K562 (cell line): ENCODE measurements around the gene STAT6. TPM values are rescaled to one million over a fixed set of nuclear protein-coding genes. Genes with fewer than 3 reads are reported as not detected.

Experiments used
- ATF7 ChIP-seq: fragments of 450-650 bp; IDR thresholded peaks from 2 replicates; pipeline ENCODE4 v1.7.1; 2014; ENCODE audit warnings: mild to moderate bottlenecking, moderate library complexity
- CC2D1A ChIP-seq: fragments of 450-650 bp; IDR thresholded peaks from 2 replicates; pipeline ENCODE4 v1.6.1; 2017; ENCODE audit warnings: mild to moderate bottlenecking
- E2F8 ChIP-seq: fragments of 450-650 bp; IDR thresholded peaks from 2 replicates; pipeline ENCODE4 v1.7.1; 2018; ENCODE audit warnings: mild to moderate bottlenecking, low read depth; ENCODE audit not compliant: partially characterized antibody
- EP400 ChIP-seq: fragments of 450-650 bp; IDR thresholded peaks from 2 replicates; pipeline ENCODE4 v1.6.1; 2017; ENCODE audit warnings: antibody characterized with exemption, mild to moderate bottlenecking, moderate library complexity
- ESRRA ChIP-seq: fragments of 450-650 bp; IDR thresholded peaks from 2 replicates; pipeline ENCODE4 v1.6.1; 2014; ENCODE audit warnings: low read depth, mild to moderate bottlenecking, moderate library complexity, borderline replicate concordance
- MECOM ChIP-seq: fragments of 250-450 bp; sonication (Bioruptor Pico); IDR thresholded peaks from 2 replicates; pipeline ENCODE4 v1.8.0; 2022; ENCODE audit warnings: inconsistent platforms
- MYNN ChIP-seq, 2 experiments: sonication (generic); formaldehyde crosslinking in 1 of 2; IDR thresholded peaks; 2 replicates each; pipeline versions ENCODE4 v1.5.0 to v1.6.1; 2016 to 2020; ENCODE audit warnings: antibody characterized with exemption in 1 of 2, missing genetic modification reagents in 1 of 2
- NCOR1 ChIP-seq: fragments of 450-650 bp; IDR thresholded peaks from 2 replicates; pipeline ENCODE4 v1.6.1; 2016; ENCODE audit warnings: mild to moderate bottlenecking, moderate library complexity
- NFIC ChIP-seq: fragments of 450-650 bp; IDR thresholded peaks from 2 replicates; pipeline ENCODE4 v1.6.1; 2017; ENCODE audit warnings: mild to moderate bottlenecking, inconsistent platforms
- PBX2 ChIP-seq, 2 experiments: IDR thresholded peaks in 1 of 2; conservative IDR thresholded peaks in 1 of 2; 2 replicates each; pipeline ENCODE4 v1.6.1; 2016; ENCODE audit warnings: low read depth in 2 of 2, mild to moderate bottlenecking in 1 of 2, missing compliant biosample characterization in 1 of 2, missing genetic modification characterization in 1 of 2, moderate library complexity in 1 of 2
- PHB2 ChIP-seq: fragments of 450-650 bp; IDR thresholded peaks from 2 replicates; pipeline ENCODE4 v1.6.1; 2017; ENCODE audit warnings: low read depth
- PKNOX1 ChIP-seq: fragments of 450-650 bp; IDR thresholded peaks from 2 replicates; pipeline ENCODE4 v1.6.1; 2016
- SMAD4 ChIP-seq: fragments of 250-450 bp; sonication (Bioruptor Pico); conservative IDR thresholded peaks from 2 replicates; pipeline ENCODE4 v1.8.0; 2021; ENCODE audit warnings: inconsistent platforms, mild to moderate bottlenecking, moderate library complexity
- TAF1 ChIP-seq: IDR thresholded peaks from 2 replicates; pipeline ENCODE4 v1.6.1; 2011; ENCODE audit warnings: mild to moderate bottlenecking, low read length, moderate library complexity; ENCODE audit not compliant: insufficient read depth, control insufficient read depth, severe bottlenecking; ENCODE audit errors: extremely low read depth
- TEAD2 ChIP-seq: fragments of 450-650 bp; IDR thresholded peaks from 2 replicates; pipeline ENCODE4 v1.6.1; 2016; ENCODE audit warnings: missing genetic modification characterization, control low read depth, missing compliant biosample characterization
- ZBTB17 ChIP-seq: fragments of 450-650 bp; formaldehyde crosslinking; IDR thresholded peaks from 2 replicates; pipeline ENCODE4 v1.4.0; 2020; ENCODE audit warnings: mild to moderate bottlenecking
- ZBTB43 ChIP-seq: sonication (generic); formaldehyde crosslinking; IDR thresholded peaks from 2 replicates; pipeline ENCODE4 v1.8.0; 2023; ENCODE audit warnings: mild to moderate bottlenecking, missing genetic modification reagents
- ZBTB7A ChIP-seq: IDR thresholded peaks from 2 replicates; pipeline ENCODE4 v1.6.1; 2011; ENCODE audit warnings: low read depth, mild to moderate bottlenecking, low read length, moderate library complexity, borderline replicate concordance; ENCODE audit not compliant: control insufficient read depth
- ZNF133 ChIP-seq: fragments of 250-450 bp; sonication (Bioruptor Pico); IDR thresholded peaks from 2 replicates; pipeline ENCODE4 v1.4.0; 2020; ENCODE audit warnings: mild to moderate bottlenecking
- ZNF57 ChIP-seq: fragments of 450-650 bp; formaldehyde crosslinking; IDR thresholded peaks from 2 replicates; pipeline ENCODE4 v1.4.0; 2020; ENCODE audit warnings: mild to moderate bottlenecking, moderate library complexity
- ZNF785 ChIP-seq: fragments of 250-450 bp; sonication (Bioruptor Pico); IDR thresholded peaks from 2 replicates; pipeline ENCODE4 v1.4.0; 2020; ENCODE audit warnings: mild to moderate bottlenecking
- polyA plus RNA-seq, 8 experiments: library from polyadenylated mRNA; depleted of rRNA in 4 of 8; stranded (reverse) in 5 of 8; unstranded in 3 of 8; fragments of >200 nt; fragmentation: Nextera tagmentation in 2 of 8; fragmentation: Illumina TruSeq in 1 of 8; extraction: Ambion mirVana in 2 of 8; extraction: Trizol in 1 of 8; gene quantifications; 2 replicates each; pipeline versions ENCODE4 v1.2.1 to v1.2.3, GENCODE V29; 2011 to 2014; ENCODE audit warnings: inconsistent platforms in 1 of 8, missing spikeins in 1 of 8
- total RNA-seq, 7 experiments: library from RNA; depleted of rRNA in 6 of 7; stranded (reverse); fragments of >200 nt in 6 of 7; fragmentation: Illumina TruSeq in 2 of 7; extraction: Trizol in 2 of 7; gene quantifications; 2 replicates each; pipeline versions ENCODE4 v1.2.1 to v1.2.3, GENCODE V29; 2011 to 2021; ENCODE audit warnings: low replicate concordance in 1 of 7

STAT6 gene
- total and polyA plus RNA-seq, 9 of the 15 experiments (the other 6 are each of a cell fraction or from before 2014, with no cell fraction given) = 2.4 to 49.5 (median 26.5) TPM

- no peak for TF ChIP-seq ZBTB43 (CRISPR knock-in tag)
- peak; percentile 39; the same call in 1 of the 2 replicates for TF ChIP-seq ATF7
- peak; percentile 53 for TF ChIP-seq PKNOX1
- no peak for TF ChIP-seq ZNF133 (CRISPR knock-in tag)
- peak; percentile 32 for TF ChIP-seq TAF1
- peak; percentile 56; the same call in 1 of the 2 replicates for TF ChIP-seq MECOM (CRISPR knock-in tag)
- no peak for TF ChIP-seq MYNN (IDR thresholded peaks at IDR 0.05)
- no peak for TF ChIP-seq MYNN (CRISPR knock-in tag; IDR thresholded peaks at IDR 0.05)
- TF ChIP-seq SMAD4 (CRISPR knock-in tag) = peak; percentile 74
- no peak for TF ChIP-seq ZNF57 (CRISPR knock-in tag)
- TF ChIP-seq CC2D1A = no peak
- peak; percentile 50; the same call in 1 of the 2 replicates for TF ChIP-seq ZBTB7A
- 0 out of 2 replicates have a peak, but pooled peaks have one; percentile 12 for TF ChIP-seq NCOR1
- TF ChIP-seq PHB2 = no peak
- 0 out of 2 replicates have a peak, but pooled peaks have one; percentile 0 for TF ChIP-seq NFIC
- TF ChIP-seq ZBTB17 = peak; percentile 89
- TF ChIP-seq EP400 = peak; percentile 41
- TF ChIP-seq E2F8 = peak; percentile 51
- no peak for TF ChIP-seq PBX2 (CRISPR knock-in tag; IDR thresholded peaks at IDR 0.05; ENCODE audit: low read depth)
- no peak for TF ChIP-seq PBX2 (tag; conservative IDR thresholded peaks at IDR 0.05; ENCODE audit: low read depth)
- TF ChIP-seq TEAD2 = no peak
- no peak for TF ChIP-seq ESRRA
- TF ChIP-seq ZNF785 (CRISPR knock-in tag) = no peak
These were observed 25.1 kb downstream of the STAT6 start (continued) for GRCh38 chr12:57085999-57086492.
